GM12878 (cell line): Measurements from ENCODE around the gene MEG3.

Experiments
- CHD4 ChIP-seq: fragments of 200-600 bp; sonication (generic); IDR thresholded peaks from 2 replicates; pipeline ENCODE4 v1.6.1; 2016; ENCODE audit warnings: mild to moderate bottlenecking
- CREB1 ChIP-seq: IDR thresholded peaks from 2 replicates; pipeline ENCODE4 v1.6.1; 2012; ENCODE audit warnings: low read depth, mild to moderate bottlenecking, inconsistent platforms
- CREM ChIP-seq: IDR thresholded peaks from 2 replicates; pipeline ENCODE4 v1.6.1; 2014; ENCODE audit warnings: antibody characterized with exemption, low read depth
- MXI1 ChIP-seq: fragments of 150-350 bp; IDR thresholded peaks from 2 replicates; pipeline ENCODE4 v1.6.1; 2011; ENCODE audit warnings: low read depth, mild to moderate bottlenecking, inconsistent platforms, low read length, improper control_type of control experiment
- MYC ChIP-seq: IDR thresholded peaks from 2 replicates; pipeline ENCODE4 v1.6.1; 2011; ENCODE audit warnings: mild to moderate bottlenecking, low read length, moderate library complexity, inconsistent platforms; ENCODE audit not compliant: insufficient read depth, insufficient replicate concordance, insufficient read length, severe bottlenecking
- NFIC ChIP-seq: IDR thresholded peaks from 2 replicates; pipeline ENCODE4 v1.6.1; 2012; ENCODE audit warnings: low read depth, mild to moderate bottlenecking, inconsistent platforms, low read length, moderate library complexity
- SIN3A ChIP-seq: IDR thresholded peaks from 2 replicates; pipeline ENCODE4 v1.6.1; 2012; ENCODE audit warnings: low read depth, low read length, improper control_type of control experiment
- TF ChIP-seq, protein P1 (sequence below): IDR thresholded peaks from 2 replicates; pipeline ENCODE4 v1.6.1; 2011; ENCODE audit warnings: low read depth, low read length, improper control_type of control experiment, borderline replicate concordance

DNA sequence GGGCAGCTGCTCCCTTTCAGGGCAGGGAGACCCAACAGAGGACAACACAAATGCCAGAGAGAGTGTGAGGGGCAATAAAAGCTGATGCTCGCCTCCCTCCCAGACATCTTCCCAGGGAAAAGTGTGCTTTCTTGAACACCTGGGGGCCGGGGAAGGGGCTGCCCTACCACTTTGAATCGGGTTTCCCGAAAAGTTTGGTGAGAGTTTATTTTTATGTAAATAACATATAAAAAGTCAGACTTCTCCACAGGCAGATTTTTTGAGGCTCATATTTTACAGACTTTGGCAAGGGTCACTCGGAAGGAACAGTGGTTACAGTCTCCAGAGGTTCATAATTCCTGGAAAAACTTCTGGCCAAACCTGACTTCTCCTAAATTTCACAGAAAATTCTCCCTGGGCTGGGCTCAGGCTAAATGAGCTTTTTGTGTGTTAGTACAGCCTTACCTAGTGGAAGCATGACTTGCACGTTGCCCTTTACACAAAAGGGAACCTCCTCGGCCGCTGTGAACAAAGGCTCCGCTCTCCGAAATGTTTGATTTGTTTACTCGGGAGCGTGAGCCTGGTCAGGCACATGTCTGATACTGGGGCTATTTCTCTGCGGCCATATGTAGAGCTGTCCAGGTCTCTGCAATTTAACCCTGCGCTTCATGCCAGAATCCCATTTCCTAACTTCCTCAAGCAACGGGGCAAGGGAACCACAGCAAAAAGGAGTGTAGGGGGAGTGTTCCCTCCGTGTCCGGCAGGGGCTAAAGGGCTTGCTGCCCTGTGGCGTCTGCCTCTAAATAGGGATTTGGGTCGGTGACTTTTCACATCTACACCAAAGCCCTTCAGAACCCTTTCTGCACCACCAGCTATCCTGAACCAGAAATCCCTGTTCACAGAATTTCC lies 74.2 kb downstream of the MEG3 start:
- TF ChIP-seq CREM: no peak
- no peak for TF ChIP-seq CREB1
- TF ChIP-seq CHD4: no peak
- TF ChIP-seq MYC: no peak
- TF ChIP-seq, protein P1, sequence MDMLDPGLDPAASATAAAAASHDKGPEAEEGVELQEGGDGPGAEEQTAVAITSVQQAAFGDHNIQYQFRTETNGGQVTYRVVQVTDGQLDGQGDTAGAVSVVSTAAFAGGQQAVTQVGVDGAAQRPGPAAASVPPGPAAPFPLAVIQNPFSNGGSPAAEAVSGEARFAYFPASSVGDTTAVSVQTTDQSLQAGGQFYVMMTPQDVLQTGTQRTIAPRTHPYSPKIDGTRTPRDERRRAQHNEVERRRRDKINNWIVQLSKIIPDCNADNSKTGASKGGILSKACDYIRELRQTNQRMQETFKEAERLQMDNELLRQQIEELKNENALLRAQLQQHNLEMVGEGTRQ: no peak
- no peak for TF ChIP-seq NFIC
- TF ChIP-seq MXI1: no peak
- no peak for TF ChIP-seq SIN3A
